Stomach (tissue), 9 donors: Measurements from ENCODE around the gene COL11A2. TPM values are rescaled to one million over a fixed set of nuclear protein-coding genes. Genes with fewer than 3 reads are reported as not detected.

Source experiments
- DNase-seq, 2 donors: peaks; one replicate each; pipeline versions ENCODE4 v3.0.0 to v3.0.0-alpha.2; 2013 to 2019
- H3K27ac ChIP-seq, 5 donors: fragments of 200-600 bp in 4 of 5; sonication (generic) in 4 of 5; one replicate each; pipeline ENCODE4 v1.5.1; 2013 to 2019; ENCODE audit warnings: mild to moderate bottlenecking in 1 of 5, moderate library complexity in 1 of 5
- H3K27me3 ChIP-seq, 3 donors: fragments of 200-600 bp; sonication (generic); one replicate each; pipeline ENCODE4 v1.5.1; 2017 to 2019; ENCODE audit warnings: mixed run types in 1 of 3
- H3K36me3 ChIP-seq, 4 donors: fragments of 200-600 bp; sonication (generic); 1 replicate in 3 of 4; 2 replicates in 1 of 4; pipeline ENCODE4 v1.5.1; 2016 to 2019
- H3K4me1 ChIP-seq, 4 donors: fragments of 200-600 bp; sonication (generic); one replicate each; pipeline ENCODE4 v1.5.1; 2016 to 2019
- H3K4me3 ChIP-seq, 4 donors: fragments of 200-600 bp; sonication (generic) in 3 of 4; one replicate each; pipeline ENCODE4 v1.5.1; 2016 to 2019; ENCODE audit warnings: mild to moderate bottlenecking in 1 of 4
- H3K9me3 ChIP-seq, 4 donors: fragments of 200-600 bp; sonication (generic); one replicate each; pipeline ENCODE4 v1.5.1; 2016 to 2019
- CTCF ChIP-seq, 7 experiments: fragments of 450-650 bp in 4 of 7; fragments of 200-600 bp in 3 of 7; sonication (generic) in 3 of 7; IDR thresholded peaks; one replicate each; pipeline ENCODE4 v1.5.1; 2016 to 2019; ENCODE audit warnings: antibody characterized with exemption in 7 of 7, control low read depth in 2 of 7, mild to moderate bottlenecking in 1 of 7
- EP300 ChIP-seq: sonication (generic); formaldehyde crosslinking; IDR thresholded peaks from one replicate; pipeline ENCODE4 v1.6.1; 2017; ENCODE audit warnings: antibody characterized with exemption
- POLR2A ChIP-seq, 4 donors: fragments of 450-650 bp; IDR thresholded peaks; one replicate each; pipeline ENCODE4 v1.6.1; 2016; ENCODE audit warnings: antibody characterized with exemption in 4 of 4, control low read depth in 2 of 4, mild to moderate bottlenecking in 1 of 4, moderate library complexity in 1 of 4
- POLR2AphosphoS5 ChIP-seq, 3 donors: sonication (generic); formaldehyde crosslinking; IDR thresholded peaks; one replicate each; pipeline ENCODE4 v1.6.1; 2016; ENCODE audit warnings: antibody characterized with exemption in 3 of 3
- WGBS, 5 donors: extraction: QIAGEN DNeasy Blood & Tissue Kit in 3 of 5; methylation state at CpG; one replicate each; pipeline versions ENCODE4 v1.1.5 to v1.1.7; 2013 to 2018; 5-methylcytosine and 5-hydroxymethylcytosine counted together
- intact Hi-C: fragments of 100-400 bp; cut with DNase I; formaldehyde crosslinking; loops from one replicate; pipeline ENCODE4 v1.15.1; 2023; ENCODE audit warnings: low total_unique reads
- polyA plus RNA-seq, 3 donors: library from polyadenylated mRNA; stranded (reverse); fragments of 200-250 nt; gene quantifications; one replicate each; pipeline ENCODE4 v1.2.3, GENCODE V29; 2013
- total RNA-seq, 5 donors: library from RNA; depleted of rRNA; stranded (reverse); fragments of >200 nt; gene quantifications; one replicate each; pipeline versions ENCODE4 v1.1.0 to v1.2.3, GENCODE V29; 2014 to 2016
- donor health status: healthy with polysubstance abuse.
- donor health status: Bipolar disorder and iron deficiency.
- donor health status: healthy.

COL11A2 gene
- total and polyA plus RNA-seq, 8 donors: under 0.01 to 1.5 (median 0.87) TPM; not detected in 3

GRCh38 chr6:33176906-33177305 is 15.4 kb downstream of the COL11A2 start:
- Histone ChIP-seq H3K36me3 (no peaks in the 10 kb centered on the region), H3K4me3 (no peak overlapping the region), H3K4me1 (no peaks in the 10 kb centered on the region), H3K27ac (no peak overlapping the region), H3K27me3 (peaks cover 0 to 18% (median 6%) of the 10 kb centered on the region in 3 donors), H3K9me3 (no peaks in the 10 kb centered on the region)
- TF ChIP-seq POLR2A (IDR thresholded peaks at IDR 0.05) (no peak), EP300 (no peak), POLR2AphosphoS5 (IDR thresholded peaks at IDR 0.05) (no peak), CTCF (IDR thresholded peaks at IDR 0.05) (no peak)
- 81 to 95% (median 89%) methylated on average over 7 of the region's 7 CpGs for WGBS, 5 donors
- intact Hi-C loops: no loop called here
- DNase-seq: no peak

- Histone ChIP-seq H3K4me1 (no peaks in the 10 kb centered on the region), H3K27ac (no peak overlapping the region), H3K4me3 (no peak overlapping the region), H3K36me3 (no peaks in the 10 kb centered on the region), H3K9me3 (no peaks in the 10 kb centered on the region), H3K27me3 (peaks cover 0 to 18% (median 6%) of the 10 kb centered on the region in 3 donors)
- WGBS, 5 donors: 70 to 85% (median 72%) methylated on average over 10 of the region's 10 CpGs
- intact Hi-C loops: no loop called here
- TF ChIP-seq EP300 (no peak), CTCF (IDR thresholded peaks at IDR 0.05) (no peak), POLR2A (IDR thresholded peaks at IDR 0.05) (no peak), POLR2AphosphoS5 (IDR thresholded peaks at IDR 0.05) (no peak)
- no peak for DNase-seq
Observed at GRCh38 chr6:33175436-33176069, 16.7 kb downstream of the COL11A2 start.

- no peak for TF ChIP-seq POLR2A (IDR thresholded peaks at IDR 0.05)
- no peak for TF ChIP-seq POLR2AphosphoS5 (IDR thresholded peaks at IDR 0.05)
- TF ChIP-seq EP300: no peak
- TF ChIP-seq CTCF (IDR thresholded peaks at IDR 0.05): no peak
- H3K4me3 ChIP-seq: no peak overlapping the region
- WGBS, 5 donors: 79 to 94% (median 84%) methylated on average over 4 of the region's 4 CpGs
- no peaks in the 10 kb centered on the region for H3K4me1 ChIP-seq
- intact Hi-C loops: no loop called here
- no peaks in the 10 kb centered on the region for H3K36me3 ChIP-seq
- peaks cover 0 to 18% (median 6%) of the 10 kb centered on the region in 3 donors for H3K27me3 ChIP-seq
- no peak for DNase-seq
- no peak overlapping the region for H3K27ac ChIP-seq
- no peaks in the 10 kb centered on the region for H3K9me3 ChIP-seq
Observed at GRCh38 chr6:33174784-33175183, 17.5 kb downstream of the COL11A2 start.

GRCh38 chr6:33173535-33174180 is 18.6 kb downstream of the COL11A2 start:
- TF ChIP-seq CTCF (IDR thresholded peaks at IDR 0.05) (no peak), POLR2AphosphoS5 (IDR thresholded peaks at IDR 0.05) (no peak), EP300 (no peak), POLR2A (IDR thresholded peaks at IDR 0.05) (no peak)
- DNase-seq: no peak
- 52 to 66% (median 63%) methylated on average over 8 to 11 of the region's 11 CpGs for WGBS, 5 donors
- intact Hi-C loops: no loop called here
- no peaks in the 10 kb centered on the region for H3K4me1 ChIP-seq
- H3K36me3 ChIP-seq: no peaks in the 10 kb centered on the region
- no peak overlapping the region for H3K4me3 ChIP-seq
- H3K9me3 ChIP-seq: no peaks in the 10 kb centered on the region
- H3K27me3 ChIP-seq: peaks cover 0 to 18% (median 6%) of the 10 kb centered on the region in 3 donors
- no peak overlapping the region for H3K27ac ChIP-seq
